A673 (cell line): ENCODE measurements around the gene TAB3. TPM values are rescaled to one million over a fixed set of nuclear protein-coding genes. Genes with fewer than 3 reads are reported as not detected.

Source experiments
- BruUV-seq: library from RNA; stranded (reverse); fragments of 400-500 nt; replicated peaks from 2 replicates; lab custom pipeline; 2021; lab: Mats Ljungman, UMichigan
- CTCF ChIA-PET: fragments of 300-600 bp; sonication (Branson Sonifier 250); formaldehyde crosslinking; loops from one replicate; lab custom pipeline; 2022; ENCODE audit warnings: antibody characterized with exemption; lab: Charles Lee
- POLR2A ChIA-PET: fragments of 300-600 bp; sonication (Branson Sonifier 250); formaldehyde crosslinking; loops from one replicate; lab custom pipeline; 2022; ENCODE audit warnings: antibody characterized with exemption; ENCODE audit not compliant: low non-redundant PET; lab: Charles Lee
- DNase-seq: peaks from one replicate; pipeline ENCODE4 v3.0.0-alpha.2; 2015; ENCODE audit warnings: low spot score
- H3K27ac ChIP-seq: fragments of 200-600 bp; sonication (generic); 2 replicates; pipeline ENCODE4 v1.5.1; 2016; ENCODE audit warnings: mixed run types, low read depth, mild to moderate bottlenecking, mixed read lengths, antibody characterized with exemption, low read length; ENCODE audit not compliant: poor library complexity, severe bottlenecking
- H3K27me3 ChIP-seq: fragments of 200-600 bp; sonication (generic); replicated peaks from 2 replicates; pipeline ENCODE4 v1.6.1; 2017; ENCODE audit warnings: mixed run types, low read depth, mild to moderate bottlenecking, mixed read lengths, antibody characterized with exemption, low read length; ENCODE audit not compliant: insufficient read depth, poor library complexity
- H3K36me3 ChIP-seq: fragments of 200-600 bp; sonication (generic); 2 replicates; pipeline ENCODE4 v1.6.1; 2016; ENCODE audit warnings: mixed run types, mild to moderate bottlenecking, mixed read lengths, antibody characterized with exemption, low read length; ENCODE audit not compliant: insufficient read depth, poor library complexity, severe bottlenecking
- H3K4me1 ChIP-seq: fragments of 200-600 bp; sonication (generic); 2 replicates; pipeline ENCODE4 v1.6.1; 2017; ENCODE audit warnings: mixed run types, mild to moderate bottlenecking, mixed read lengths, antibody characterized with exemption, low read length; ENCODE audit not compliant: insufficient read depth, poor library complexity, severe bottlenecking
- H3K4me3 ChIP-seq: fragments of 200-600 bp; sonication (generic); 2 replicates; pipeline ENCODE4 v1.5.1; 2016; ENCODE audit warnings: low read depth, mixed run types, mild to moderate bottlenecking, mixed read lengths, low read length; ENCODE audit not compliant: poor library complexity, severe bottlenecking
- H3K9me3 ChIP-seq: fragments of 200-600 bp; sonication (generic); 2 replicates; pipeline ENCODE4 v1.6.1; 2016; ENCODE audit warnings: mixed run types, low read depth, mild to moderate bottlenecking, mixed read lengths, antibody characterized with exemption, low read length; ENCODE audit not compliant: poor library complexity, severe bottlenecking
- EZH2 ChIP-seq: fragments of 200-600 bp; sonication (generic); IDR thresholded peaks from 2 replicates; pipeline ENCODE4 v1.6.1; 2017; ENCODE audit warnings: borderline replicate concordance, low read depth, mild to moderate bottlenecking, mixed read lengths, antibody characterized with exemption, low read length; ENCODE audit not compliant: poor library complexity, severe bottlenecking
- intact Hi-C: fragments of 100-400 bp; cut with micrococcal nuclease; formaldehyde crosslinking; loops from one replicate; pipeline ENCODE4 v1.10.0; 2022; ENCODE audit not compliant: unreplicated experiment
- total RNA-seq: library from RNA; stranded (reverse); gene quantifications from 2 replicates; pipeline ENCODE4 v1.2.3, GENCODE V29; 2021
- TF ChIP-seq, protein P1 (sequence below): fragments of 300-800, 200-600 bp; sonication (generic); conservative IDR thresholded peaks from 2 replicates; pipeline ENCODE4 v1.5.1; 2017; ENCODE audit warnings: low read depth, mild to moderate bottlenecking, antibody characterized with exemption, low read length, moderate library complexity, mixed read lengths

Gene TAB3
- total RNA-seq, 1 experiment from 2014 or later = 12.0 TPM

DNA sequence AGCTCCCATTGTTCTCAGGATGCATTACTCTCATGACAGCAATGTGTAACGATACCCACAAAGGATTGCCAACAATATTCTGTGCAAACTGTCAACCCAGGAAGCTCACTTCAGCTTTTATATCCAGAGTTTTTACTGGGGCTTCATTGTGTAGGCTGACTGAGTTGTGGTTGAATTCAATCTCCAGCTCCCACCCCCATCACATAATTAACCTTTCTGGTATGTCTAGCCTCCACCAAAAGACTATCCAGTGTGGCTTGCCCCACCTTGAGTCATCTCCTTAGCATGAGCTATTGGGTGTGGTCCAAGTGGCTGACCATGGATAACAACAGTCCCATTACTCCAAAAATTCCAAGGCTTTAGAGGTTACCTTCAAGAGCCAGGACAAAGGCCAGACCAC is 17.7 kb upstream of the TAB3 start:
- POLR2A ChIA-PET = no interaction called here
- intact Hi-C loops = no loop called here
- no peak overlapping the region for H3K4me3 ChIP-seq
- H3K9me3 ChIP-seq = no peaks in the 10 kb centered on the region
- TF ChIP-seq EZH2 = no peak
- TF ChIP-seq, protein P1, sequence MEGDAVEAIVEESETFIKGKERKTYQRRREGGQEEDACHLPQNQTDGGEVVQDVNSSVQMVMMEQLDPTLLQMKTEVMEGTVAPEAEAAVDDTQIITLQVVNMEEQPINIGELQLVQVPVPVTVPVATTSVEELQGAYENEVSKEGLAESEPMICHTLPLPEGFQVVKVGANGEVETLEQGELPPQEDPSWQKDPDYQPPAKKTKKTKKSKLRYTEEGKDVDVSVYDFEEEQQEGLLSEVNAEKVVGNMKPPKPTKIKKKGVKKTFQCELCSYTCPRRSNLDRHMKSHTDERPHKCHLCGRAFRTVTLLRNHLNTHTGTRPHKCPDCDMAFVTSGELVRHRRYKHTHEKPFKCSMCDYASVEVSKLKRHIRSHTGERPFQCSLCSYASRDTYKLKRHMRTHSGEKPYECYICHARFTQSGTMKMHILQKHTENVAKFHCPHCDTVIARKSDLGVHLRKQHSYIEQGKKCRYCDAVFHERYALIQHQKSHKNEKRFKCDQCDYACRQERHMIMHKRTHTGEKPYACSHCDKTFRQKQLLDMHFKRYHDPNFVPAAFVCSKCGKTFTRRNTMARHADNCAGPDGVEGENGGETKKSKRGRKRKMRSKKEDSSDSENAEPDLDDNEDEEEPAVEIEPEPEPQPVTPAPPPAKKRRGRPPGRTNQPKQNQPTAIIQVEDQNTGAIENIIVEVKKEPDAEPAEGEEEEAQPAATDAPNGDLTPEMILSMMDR = no peak
- no peak overlapping the region for H3K27ac ChIP-seq
- BruUV-seq = no TSS peak
- CTCF ChIA-PET = no interaction called here
- H3K4me1 ChIP-seq = no peaks in the 10 kb centered on the region
- no peaks in the 10 kb centered on the region for H3K27me3 ChIP-seq
- DNase-seq = no peak
- H3K36me3 ChIP-seq = no peaks in the 10 kb centered on the region

DNA sequence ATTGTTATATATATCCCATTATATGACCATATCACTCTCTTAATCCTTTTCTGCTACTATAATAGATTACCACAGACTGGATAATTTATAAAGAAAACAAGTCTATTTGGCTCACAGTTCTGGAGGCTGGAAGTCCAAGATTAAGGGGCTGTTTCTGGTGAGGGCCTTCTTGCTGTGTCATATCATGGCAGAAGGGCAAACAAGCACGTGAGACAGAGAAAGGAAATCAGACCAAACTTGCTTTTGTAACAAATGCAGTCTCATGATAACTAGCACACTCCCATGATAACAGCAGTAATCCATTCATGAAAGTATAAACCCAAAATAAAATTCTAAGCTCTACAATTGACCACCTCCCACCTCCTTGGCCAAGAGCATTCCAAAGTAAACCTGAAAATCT is 16.3 kb upstream of the TAB3 start:
- TF ChIP-seq, protein P1 = no peak
- no peak for TF ChIP-seq EZH2
- Histone ChIP-seq H3K9me3 (no peaks in the 10 kb centered on the region), H3K27me3 (no peaks in the 10 kb centered on the region), H3K4me3 (no peak overlapping the region), H3K36me3 (no peaks in the 10 kb centered on the region), H3K27ac (no peak overlapping the region), H3K4me1 (no peaks in the 10 kb centered on the region)
- no TSS peak for BruUV-seq
- CTCF ChIA-PET = no interaction called here
- intact Hi-C loops = no loop called here
- no peak for DNase-seq
- POLR2A ChIA-PET = no interaction called here

DNA sequence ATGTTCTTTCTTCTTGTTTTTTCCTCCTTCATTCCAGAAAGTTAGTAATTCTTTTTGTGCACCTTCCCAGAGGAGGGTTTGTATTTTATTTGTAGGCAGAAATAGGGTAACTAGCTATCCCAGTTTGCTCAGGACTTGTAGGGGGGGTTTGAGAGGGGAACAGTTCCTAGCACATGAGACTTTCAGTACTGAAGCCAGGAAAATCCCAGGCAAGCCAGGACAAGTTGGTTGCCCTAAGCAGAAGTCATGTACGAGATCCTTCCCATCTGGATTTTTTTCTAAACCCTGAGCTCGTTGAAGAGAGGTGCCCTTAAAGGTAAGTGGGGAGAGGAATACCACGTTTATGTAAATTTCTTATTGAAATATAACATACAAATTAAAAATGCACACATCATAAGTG is 15.6 kb upstream of the TAB3 start:
- no peak overlapping the region for H3K4me3 ChIP-seq
- H3K27ac ChIP-seq = no peak overlapping the region
- CTCF ChIA-PET = no interaction called here
- H3K27me3 ChIP-seq = no peaks in the 10 kb centered on the region
- POLR2A ChIA-PET = no interaction called here
- no peaks in the 10 kb centered on the region for H3K9me3 ChIP-seq
- no peaks in the 10 kb centered on the region for H3K36me3 ChIP-seq
- no TSS peak for BruUV-seq
- DNase-seq = no peak
- intact Hi-C loops = no loop called here
- no peaks in the 10 kb centered on the region for H3K4me1 ChIP-seq
- no peak for TF ChIP-seq EZH2
- TF ChIP-seq, protein P1 = no peak
